Measurements from ENCODE around the gene LAMA5.
A peak's percentile ranks its signal among the peaks of the same experiment; 100 is the strongest.

The LAMA5 gene

DNA sequence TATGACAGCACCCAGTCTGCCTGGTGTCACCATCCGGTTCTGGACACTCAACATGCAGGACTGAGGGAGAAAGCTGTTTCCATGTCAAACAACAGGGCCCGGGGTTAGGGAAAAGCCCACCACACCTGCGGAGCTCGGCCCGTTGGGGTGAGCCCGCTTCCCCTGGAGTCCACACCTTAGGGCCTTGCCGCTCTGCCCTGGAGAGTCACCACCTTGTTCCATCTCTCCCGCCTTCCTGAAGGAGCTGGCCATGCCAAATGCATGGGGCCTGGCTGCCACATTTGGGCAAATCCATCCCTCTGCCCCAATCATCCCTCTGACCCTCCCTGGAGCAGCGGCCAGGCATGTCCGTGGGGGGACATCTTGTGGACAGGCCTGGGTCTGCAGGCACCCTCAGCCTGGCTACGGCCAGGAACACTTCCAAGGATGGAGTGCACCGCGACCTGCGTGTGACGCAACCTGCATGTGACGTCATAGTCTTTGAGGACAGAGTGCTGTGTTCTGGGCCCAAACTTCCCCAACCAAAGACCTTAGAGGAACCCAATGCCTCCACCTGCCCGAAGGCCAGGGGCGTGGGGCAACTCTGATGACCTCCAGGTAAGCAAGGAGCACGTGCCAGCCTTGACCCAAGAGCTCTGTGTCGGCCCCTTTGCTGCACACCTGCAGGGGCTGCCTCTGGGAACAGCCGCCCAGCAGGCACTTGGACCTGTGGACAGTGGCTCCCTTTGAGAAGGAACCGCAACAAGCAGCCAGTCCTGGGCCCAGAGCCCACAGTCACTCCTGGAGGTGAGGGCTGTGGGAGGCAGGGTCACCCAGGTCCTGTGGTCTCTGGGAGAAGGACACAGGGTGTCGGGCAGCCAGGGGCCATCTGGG is 38.2 kb upstream of the LAMA5 start:
- DNase-seq (ENCODE audit: low read depth) = peak; percentile 69

DNA sequence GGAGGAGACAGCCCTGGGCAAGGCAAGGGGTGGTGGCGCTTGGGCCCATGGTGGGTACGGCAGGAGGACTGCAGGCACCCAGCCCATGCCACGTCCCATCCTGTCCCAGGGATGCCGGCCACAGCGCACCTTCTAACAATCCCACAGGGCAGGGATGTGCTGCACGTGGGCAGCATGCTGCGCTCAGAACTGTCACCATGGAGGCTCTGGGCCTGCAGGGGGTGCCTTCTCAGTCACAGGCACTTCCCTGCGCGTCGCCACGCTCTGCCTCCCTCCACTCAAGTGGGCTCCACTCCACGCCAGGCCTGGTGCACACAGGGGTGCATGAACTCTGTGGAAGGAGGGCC is 37.6 kb upstream of the LAMA5 start:
- no peak for DNase-seq (ENCODE audit: low read depth)

DNA sequence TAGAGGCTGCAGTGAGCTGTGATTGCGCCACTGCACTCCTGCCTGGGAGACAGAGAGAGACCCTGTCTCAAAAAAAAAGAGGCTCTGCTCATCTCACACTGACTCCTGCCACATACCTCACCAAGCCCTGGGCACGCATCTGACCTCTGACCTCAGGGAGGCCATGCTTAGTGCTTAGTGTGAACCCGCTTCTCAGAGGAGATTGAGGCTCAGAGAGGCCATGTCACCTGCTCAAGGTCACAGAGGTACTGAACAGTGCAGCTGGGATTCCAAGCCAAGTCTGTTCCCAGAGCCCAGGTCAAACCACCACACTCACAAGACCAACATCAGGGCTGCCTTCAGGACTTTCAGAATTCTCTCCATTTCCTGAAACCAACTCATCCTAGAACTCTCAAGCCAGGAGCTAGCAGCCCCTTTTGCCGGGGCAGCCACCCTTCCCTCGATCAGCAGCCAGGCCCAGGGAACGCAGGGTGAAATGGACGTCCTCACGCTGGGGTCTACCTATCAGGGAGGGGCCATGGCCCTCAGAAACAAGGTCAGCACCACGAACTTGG is 37.1 kb upstream of the LAMA5 start:
- DNase-seq (ENCODE audit: low read depth) = no peak

DNA sequence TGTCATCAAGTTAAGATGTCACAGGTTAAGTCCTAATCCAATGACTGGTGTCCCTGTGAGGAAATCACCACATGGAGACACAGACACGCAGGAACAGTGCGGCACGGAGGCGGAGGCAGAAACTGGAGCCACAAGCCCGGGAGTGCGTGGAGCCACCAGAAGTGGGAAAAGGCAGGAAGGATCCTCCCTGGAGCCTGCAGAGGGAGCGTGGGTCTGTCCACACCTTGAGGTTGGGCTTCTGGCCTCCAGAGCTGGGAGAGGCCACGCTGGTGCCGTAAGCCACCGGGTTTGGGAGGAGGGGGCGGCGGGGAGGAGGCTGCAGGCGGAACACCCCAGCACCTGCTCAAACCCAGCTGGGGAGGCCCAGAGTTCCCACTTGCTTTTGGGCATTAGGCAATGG is 36.2 kb upstream of the LAMA5 start:
- no peak for DNase-seq (ENCODE audit: low read depth)

DNA sequence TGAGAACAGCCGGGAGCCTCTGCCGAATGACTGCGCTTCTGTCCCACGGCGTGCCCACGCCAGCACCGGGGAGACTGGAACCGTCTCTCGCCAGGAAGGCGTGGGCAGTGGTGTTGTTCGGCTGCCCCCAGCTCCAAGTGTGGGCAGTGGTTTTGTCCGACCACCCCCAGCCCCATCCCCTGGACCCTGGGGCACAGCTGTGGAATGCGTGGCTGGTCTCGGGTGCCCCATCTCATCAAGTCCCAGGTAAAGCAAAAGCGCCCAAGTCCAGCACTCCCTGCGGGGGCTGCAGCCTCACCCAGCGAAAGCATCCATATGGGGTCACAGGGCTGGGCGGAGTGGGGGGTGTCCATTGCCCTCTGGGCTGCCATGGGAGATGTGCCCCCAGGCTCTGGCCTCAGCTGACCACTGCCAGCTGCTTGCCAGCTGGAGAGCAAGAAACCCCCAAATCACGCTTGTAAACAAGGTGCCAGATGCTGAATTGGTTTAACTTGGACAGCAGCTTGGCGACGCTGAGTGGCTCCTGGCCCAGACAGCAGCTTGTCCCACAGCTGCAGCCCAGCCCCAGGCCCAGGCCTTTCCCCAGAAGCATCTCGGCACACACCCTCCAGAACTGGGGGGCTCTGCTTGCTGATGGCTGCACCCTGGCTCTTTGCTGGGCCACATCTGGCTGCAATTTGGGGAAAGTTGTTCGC is 35.5 kb upstream of the LAMA5 start:
- no peak for DNase-seq (ENCODE audit: low read depth)

DNA sequence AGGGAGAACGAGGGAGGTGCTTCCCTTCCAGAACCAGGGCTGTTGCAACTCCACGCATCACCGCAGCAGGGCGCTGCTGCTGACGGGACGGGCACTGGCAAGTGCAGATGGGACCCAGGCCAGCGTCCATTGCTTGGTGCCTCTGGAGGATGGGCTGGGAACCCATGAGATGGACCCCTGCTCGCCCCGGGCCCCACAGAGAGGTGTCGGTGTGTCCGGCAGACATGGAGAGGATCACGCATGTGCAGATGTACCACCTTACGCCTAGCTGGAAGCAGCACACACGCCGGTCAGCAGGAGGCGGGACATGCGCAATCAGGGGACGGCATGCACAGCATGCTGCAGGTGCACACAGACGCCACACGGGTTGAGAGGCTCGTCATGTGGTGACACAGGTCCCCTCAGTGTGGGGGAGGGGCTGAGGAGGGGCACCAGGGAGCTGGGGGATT is 34.2 kb upstream of the LAMA5 start:
- no peak for DNase-seq (ENCODE audit: low read depth)

DNA sequence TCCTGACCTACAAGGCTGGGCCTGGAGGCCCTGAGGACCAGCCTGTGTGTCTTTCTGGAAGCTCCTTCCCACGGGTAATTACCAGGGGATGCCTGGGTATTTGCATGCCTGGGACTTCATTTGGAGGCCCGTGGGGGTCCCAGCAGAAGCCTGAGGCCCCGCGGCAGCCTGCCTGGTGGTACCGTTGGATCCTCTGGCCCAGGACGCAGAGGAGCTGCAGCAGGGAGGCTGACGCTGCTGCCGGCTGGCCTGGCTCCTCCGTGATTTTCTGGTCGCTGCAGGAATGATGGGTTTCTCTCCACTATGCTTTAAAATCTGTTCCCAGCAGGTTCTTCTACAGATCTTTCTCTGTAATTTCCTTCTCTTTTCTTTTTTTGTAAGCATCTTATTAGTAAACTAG is 33.4 kb upstream of the LAMA5 start:
- no peak for DNase-seq (ENCODE audit: low read depth)

DNA sequence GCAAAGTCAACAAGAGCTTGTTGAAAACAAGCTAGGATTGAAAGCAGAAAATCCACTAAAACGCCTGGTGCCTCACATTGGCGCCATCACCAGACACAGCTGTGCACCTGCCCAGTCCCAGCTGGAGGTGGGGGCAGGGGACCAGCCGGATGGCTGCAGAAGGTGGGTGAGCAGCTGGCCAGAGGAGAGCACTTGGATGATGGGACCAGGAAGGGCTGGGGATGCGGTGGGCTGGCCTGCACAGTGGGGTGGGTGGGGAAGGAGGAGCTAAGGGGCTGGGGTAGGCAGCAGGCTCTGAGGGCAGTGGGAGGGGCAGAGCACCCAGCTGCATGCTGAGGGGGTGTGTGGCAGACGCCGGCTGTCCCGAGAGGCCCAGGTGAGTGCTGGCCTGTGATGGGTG is 32.9 kb upstream of the LAMA5 start:
- DNase-seq (ENCODE audit: low read depth) = no peak

DNA sequence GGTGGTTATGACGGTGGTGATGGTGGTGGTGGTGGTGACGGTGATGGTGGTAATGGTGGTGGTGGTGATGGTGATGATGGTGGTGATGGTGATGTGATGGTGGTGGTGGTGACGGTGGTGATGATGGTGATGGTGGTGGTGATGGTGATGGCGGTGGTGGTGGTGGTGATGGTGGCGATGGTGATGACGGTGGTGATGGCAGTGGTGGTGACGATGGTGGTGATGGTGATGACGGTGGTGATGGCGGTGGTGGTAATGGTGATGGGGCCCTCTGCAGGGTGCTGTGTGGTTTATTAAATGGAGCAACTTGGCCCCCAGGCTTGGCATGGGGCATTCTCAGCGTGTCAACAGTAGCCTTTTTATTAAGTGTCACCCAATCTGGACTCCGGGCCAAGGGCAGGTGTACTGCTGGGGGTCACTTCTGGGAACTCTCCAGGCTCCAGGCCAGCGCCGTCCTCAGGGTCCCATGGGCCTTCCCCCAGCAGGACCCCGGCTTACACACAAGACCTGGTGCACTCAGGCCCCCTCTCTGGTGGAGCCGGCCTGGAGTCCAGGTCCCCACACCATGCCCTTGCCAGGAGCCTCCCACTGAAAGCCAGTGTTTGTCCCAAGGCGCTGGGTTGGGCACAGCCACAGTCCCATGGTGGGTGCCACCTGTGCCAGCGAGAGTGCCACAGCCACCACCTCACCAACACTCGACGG is 31.2 kb upstream of the LAMA5 start:
- no peak for DNase-seq (ENCODE audit: low read depth)

DNA sequence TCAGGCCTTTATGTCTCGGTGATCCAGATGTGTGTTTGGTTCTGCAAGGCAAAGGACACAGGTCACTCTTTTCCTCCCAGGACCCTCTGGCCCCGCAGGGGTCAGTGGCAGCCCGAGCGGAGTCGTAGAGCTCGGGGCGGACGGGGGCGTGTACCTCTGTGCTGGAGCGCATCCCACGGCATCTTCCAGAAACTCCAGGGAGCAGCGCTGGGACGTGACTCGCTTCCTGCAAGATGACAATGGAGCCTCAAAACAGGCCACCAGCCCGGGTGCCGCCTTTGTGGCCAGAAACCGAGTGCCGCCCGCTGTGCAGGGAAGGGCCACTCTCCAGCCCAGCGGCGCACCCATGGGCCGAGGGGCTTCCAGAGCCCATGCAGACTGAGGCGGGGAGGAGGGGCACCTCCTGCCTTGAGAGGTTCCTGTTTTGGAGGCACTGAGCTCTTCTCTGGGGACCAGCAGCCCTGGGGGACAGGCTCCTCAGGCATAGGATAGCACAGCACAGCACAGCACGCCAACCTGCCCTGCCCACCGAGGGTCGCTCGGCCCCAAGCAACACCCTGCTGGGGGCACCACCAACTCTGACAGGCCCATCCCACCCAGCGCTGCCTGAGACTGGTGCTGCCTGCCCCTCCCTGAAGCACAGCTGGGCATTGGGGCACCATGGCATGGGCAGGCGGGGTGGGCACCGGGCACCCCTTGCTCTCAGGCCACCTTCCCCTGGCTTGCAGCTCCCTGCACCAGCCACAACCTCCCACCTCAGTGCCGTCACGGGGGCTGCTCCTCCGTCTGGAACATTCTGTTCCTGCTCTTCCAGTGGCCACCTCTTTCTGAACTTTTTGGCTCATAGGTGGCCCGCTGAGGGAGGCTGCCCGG is 29.5 kb upstream of the LAMA5 start:
- DNase-seq (ENCODE audit: low read depth) = no peak

DNA sequence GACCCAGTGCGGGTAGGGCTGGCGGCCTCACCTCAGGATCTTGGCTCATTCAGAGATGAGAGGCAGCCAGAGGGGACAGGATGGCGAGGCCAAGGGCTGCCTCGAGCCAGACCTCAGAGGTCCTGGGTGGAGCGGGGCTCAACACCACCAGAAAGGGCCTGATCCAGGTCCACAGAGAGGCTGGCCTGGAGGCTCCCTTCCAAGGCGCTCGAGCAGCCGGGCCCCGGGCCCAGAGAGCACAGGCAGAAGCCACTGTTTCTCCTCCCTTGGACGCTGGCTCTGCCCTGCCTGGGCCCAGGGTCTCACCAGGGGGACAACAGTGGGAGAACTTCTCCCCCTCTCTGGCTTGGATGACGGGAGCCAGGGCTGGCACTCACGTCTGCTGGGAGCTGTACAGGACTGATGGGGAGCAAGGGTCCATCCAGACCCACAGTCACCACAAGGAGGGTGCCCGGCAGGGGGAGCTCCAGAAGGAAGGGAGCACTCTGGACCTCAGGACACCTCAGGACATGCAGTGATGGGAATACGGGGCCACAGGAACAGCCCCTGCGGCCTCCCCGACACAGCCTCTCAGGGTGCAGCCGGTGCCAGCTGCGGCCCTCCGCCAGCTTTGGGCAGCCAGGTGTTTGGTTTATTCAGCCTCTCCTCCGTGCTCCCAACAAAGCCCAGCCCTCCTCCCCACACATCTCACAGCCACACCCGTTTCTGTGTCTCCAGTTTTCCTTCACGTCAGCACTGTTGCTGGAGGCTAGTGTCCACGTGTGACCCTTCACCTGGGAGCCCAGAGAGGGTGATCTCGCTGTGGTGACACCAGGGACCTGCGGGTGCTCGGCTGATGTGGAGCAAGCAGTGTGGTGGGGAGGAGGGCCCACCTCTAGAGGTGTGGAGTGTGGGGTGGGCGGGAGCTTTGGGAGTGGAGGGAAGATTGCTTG is 28.5 kb upstream of the LAMA5 start:
- DNase-seq (ENCODE audit: low read depth) = no peak

DNA sequence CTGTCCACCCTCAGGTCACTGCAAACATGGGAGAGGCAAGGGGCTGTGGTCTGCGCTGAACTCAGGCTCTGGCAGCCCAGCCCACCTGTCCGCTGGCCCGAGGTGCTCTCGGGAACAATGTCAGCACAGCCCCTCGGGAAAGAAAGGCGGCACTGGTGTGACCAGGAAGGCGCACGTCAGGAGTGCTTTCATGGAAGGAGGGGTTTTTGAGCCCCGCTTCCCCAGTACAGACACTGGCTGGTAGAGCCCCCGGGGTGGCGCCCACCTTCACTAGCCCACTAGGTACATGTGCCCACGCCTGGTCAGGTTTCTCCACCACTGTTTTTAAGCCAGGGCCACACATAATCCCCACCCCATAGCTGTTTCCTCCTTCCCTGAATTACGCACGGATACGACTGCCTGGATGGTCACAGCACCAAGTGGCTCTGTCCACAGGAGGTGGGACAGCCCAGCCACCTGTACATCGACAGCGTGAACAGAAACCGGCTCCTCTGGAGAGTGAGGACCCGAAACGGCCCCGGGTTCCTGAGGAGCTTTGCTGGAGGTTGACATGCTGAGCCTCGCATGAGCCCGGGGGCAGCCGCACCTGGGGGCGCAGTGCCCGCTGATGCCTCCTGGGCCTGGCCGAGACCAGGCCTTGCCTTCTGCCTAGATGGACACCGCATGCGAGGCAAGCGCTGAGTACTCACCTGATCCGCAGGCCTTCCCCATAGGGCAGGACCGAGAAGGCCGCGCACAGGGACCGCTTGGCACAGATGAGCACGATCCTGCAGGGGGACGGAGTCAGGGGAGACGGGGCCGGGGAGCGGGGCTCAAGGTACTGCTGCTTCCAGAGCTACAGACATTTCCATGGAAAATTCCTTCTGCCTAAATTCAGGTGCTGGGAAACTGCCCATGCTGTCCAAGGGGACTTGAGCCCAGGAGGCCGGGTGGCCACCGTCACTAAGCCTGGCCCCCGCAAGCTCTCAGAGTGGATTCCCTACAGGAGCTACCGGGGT is 27.4 kb upstream of the LAMA5 start:
- DNase-seq (ENCODE audit: low read depth) = no peak

DNA sequence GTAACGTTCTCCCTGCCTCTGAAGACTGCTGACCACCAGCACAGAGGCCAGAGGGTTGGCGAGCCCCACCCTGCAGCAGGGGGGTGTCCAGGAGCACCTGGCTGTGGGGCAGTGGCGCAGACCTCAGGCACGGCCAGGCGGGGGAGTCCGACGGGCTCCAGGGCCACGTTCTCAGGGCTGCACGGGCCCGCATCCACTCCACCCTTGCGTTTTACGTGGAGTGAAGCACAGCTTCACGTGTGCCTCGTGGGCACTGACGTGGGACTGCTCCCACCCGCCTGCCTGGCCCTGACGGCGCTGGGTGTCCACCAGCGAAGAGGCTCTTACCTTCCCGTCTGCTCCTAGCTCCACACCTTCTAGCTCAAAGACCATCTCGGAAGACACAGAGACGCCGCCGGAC is 26.7 kb upstream of the LAMA5 start:
- no peak for DNase-seq (ENCODE audit: low read depth)

DNA sequence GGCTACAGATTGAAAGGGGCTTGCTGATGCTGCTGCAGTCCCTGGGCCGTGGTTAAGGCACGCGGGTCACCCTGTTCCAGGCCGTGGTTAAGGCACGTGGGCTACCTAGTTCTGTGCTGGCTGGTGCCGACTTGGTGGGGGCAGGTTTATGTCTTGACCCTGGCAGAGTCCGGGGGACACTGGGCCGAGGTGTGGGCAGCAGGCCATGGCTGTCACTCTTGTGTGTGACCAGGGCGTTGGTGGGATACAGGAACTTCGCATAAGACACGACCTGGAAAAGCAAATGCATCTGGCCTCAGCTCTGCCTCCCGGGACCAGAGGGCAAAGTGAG is 26.2 kb upstream of the LAMA5 start:
- no peak for DNase-seq (ENCODE audit: low read depth)

DNA sequence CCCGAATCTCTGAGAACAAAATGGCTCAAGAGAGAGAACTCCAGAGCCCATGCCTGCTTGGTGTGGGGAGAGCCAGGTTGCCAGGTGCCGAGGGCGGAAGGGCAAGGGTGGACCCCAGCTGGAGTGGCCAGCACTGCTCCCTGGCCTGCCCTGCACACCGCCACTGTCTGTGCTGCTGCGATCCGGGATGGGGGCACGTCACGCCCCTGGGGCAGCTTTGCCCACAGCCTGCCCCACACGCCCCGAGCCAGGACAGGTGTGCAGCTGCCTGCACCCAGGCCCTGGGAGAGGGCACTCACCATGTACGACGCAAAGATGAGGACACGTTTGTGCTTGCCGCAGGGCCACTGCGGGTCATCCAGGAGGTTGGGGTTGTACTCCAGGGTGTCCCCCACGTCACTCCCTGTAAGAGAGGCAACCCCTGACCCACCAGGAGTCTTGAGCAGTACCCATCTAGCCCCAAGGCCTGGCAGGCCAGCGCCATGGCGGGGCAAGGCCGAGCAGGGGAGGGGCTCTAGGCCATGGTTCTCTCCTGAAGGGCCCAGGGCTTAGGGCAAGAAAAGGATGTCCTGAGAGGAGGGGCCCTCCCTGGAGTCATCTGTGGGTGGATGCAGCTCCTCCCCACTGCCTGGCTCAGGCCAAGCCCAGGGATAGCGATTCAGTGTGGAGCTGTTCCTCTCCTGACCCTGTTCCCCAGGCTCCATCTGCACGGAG is 25.7 kb upstream of the LAMA5 start:
- no peak for DNase-seq (ENCODE audit: low read depth)

DNA sequence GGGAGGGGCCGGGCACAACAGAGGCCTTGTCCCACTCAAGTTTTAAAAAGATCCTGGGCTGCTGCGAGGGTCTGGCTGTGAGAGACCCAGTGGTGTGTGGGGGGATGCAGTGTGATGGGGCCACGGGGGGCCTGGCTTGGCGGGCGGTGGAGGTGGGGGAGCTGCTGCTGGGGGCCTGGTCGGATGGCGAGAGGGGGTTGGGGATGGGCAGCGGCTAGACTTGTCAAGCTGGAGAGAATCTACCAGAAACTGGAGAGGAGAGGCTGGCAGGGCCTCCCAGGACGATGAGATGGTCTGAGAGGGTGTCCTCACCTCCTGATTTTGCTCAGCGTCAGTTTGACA is 24.9 kb upstream of the LAMA5 start:
- no peak for DNase-seq (ENCODE audit: low read depth)

DNA sequence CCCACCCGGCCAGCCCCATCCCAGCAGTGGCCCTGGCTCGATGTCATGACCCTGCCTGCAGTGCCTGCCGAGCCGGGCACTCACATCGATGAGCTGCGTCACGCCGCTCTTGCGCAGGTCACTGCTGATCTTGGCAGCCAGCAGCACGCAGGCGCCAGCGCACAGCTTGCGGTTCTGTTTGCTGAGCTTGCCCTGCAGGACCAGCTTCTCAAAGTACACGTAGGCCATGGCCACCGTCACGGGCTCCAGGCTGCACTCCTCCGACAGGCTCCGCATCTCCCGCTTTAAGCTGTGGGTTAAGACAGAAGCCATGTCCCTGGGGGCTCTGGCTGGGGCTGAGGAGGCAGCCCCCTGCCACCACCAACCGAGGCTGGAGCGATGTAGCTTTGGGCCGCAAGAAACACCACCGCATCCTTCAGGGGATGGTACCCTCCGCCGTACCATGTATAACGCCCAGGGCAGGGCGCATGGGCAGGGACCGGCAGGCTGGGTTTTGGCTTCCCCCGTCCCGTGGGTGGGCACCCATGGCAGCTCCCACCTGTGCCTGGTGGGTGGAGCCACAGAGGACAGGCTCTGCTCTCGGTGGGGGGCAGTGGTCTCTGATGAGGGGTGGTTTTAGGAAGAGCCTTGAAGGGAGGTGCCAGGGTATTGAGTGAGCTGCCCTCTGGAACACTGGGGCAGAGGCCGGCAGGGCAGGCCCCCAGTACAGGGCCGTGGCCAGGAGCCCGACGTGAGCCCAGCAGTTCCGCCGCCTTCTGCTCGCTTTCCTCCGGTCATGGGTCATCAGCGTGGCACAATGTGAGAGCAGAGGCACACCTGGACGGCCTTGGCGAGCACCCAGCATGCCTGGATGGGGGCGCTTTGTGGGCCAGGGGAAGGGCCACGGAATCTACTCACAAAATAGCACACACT is 24.3 kb upstream of the LAMA5 start:
- no peak for DNase-seq (ENCODE audit: low read depth)

All from ELR (cell line).